Thymus (tissue), 11 donors: ENCODE measurements around the gene PDE2A. TPM values are rescaled to one million over a fixed set of nuclear protein-coding genes. Genes with fewer than 3 reads are reported as not detected.

Experiments
- DNase-seq, 9 donors: peaks; one replicate each; pipeline ENCODE4 v3.0.0-alpha.2; 2013; ENCODE audit warnings: low spot score in 9 of 9, low read depth in 6 of 9, missing footprints in 1 of 9
- H3K27ac ChIP-seq, 2 donors: one replicate each; pipeline ENCODE4 v1.5.1; 2013; ENCODE audit warnings: control low read depth in 1 of 2, low read depth in 1 of 2, low read length in 1 of 2, mild to moderate bottlenecking in 1 of 2, moderate library complexity in 1 of 2
- H3K27me3 ChIP-seq, 2 donors: one replicate each; pipeline ENCODE4 v1.5.1; 2013; ENCODE audit warnings: low read length in 1 of 2; ENCODE audit not compliant: control insufficient read depth in 2 of 2, insufficient read depth in 1 of 2
- H3K36me3 ChIP-seq, 2 donors: one replicate each; pipeline ENCODE4 v1.5.1; 2013; ENCODE audit warnings: low read length in 1 of 2, mild to moderate bottlenecking in 1 of 2, moderate library complexity in 1 of 2; ENCODE audit not compliant: control insufficient read depth in 2 of 2, insufficient read depth in 2 of 2
- H3K4me1 ChIP-seq, 2 donors: one replicate each; pipeline ENCODE4 v1.5.1; 2013; ENCODE audit warnings: low read length in 2 of 2; ENCODE audit not compliant: control insufficient read depth in 2 of 2, insufficient read depth in 2 of 2
- H3K4me3 ChIP-seq, 2 donors: one replicate each; pipeline ENCODE4 v1.5.1; 2013; ENCODE audit warnings: low read length in 2 of 2, control low read depth in 1 of 2, mild to moderate bottlenecking in 1 of 2
- H3K9me3 ChIP-seq, 2 donors: one replicate each; pipeline ENCODE4 v1.5.1; 2013; ENCODE audit warnings: low read length in 1 of 2, mild to moderate bottlenecking in 1 of 2; ENCODE audit not compliant: control insufficient read depth in 2 of 2, insufficient read depth in 1 of 2
- WGBS: extraction: QIAGEN DNeasy Blood & Tissue Kit; methylation state at CpG from one replicate; pipeline ENCODE4 v1.1.7; 2013; 5-methylcytosine and 5-hydroxymethylcytosine counted together
- polyA plus RNA-seq: library from polyadenylated mRNA; stranded (reverse); fragments of 200-250 nt; gene quantifications from one replicate; pipeline ENCODE4 v1.2.3, GENCODE V29; 2013
- total RNA-seq: library from RNA; stranded (reverse); fragments of 120-200 nt; gene quantifications from one replicate; pipeline ENCODE4 v1.2.4, GENCODE V29; 2013
- donor health status: healthy.

The PDE2A gene
- total and polyA plus RNA-seq, 2 donors, result 1.1 to 16.9 TPM

GRCh38 chr11:72707032-72707431 is 32.8 kb upstream of the PDE2A start:
- no peak for DNase-seq
- WGBS, result 98% methylated on average over 9 of the region's 9 CpGs
- Histone ChIP-seq H3K36me3 (peaks cover 88 to 99% of the 10 kb centered on the region in 2 donors), H3K4me1 (no peaks in the 10 kb centered on the region), H3K9me3 (peaks cover 0 to under 1% of the 10 kb centered on the region in 2 donors), H3K27ac (no peak overlapping the region), H3K4me3 (no peak overlapping the region), H3K27me3 (no peaks in the 10 kb centered on the region)

- no peak overlapping the region for H3K4me3 ChIP-seq
- no peaks in the 10 kb centered on the region for H3K4me1 ChIP-seq
- H3K27me3 ChIP-seq, result no peaks in the 10 kb centered on the region
- H3K36me3 ChIP-seq, result peaks cover 89 to 98% of the 10 kb centered on the region in 2 donors
- DNase-seq, result no peak
- WGBS, result over 99% methylated on average over 5 of the region's 5 CpGs
- no peaks in the 10 kb centered on the region for H3K9me3 ChIP-seq
- H3K27ac ChIP-seq, result no peak overlapping the region
These were observed 32.4 kb upstream of the PDE2A start for GRCh38 chr11:72706579-72706978.

- no peaks in the 10 kb centered on the region for H3K9me3 ChIP-seq
- H3K4me3 ChIP-seq, result no peak overlapping the region
- no peak overlapping the region for H3K27ac ChIP-seq
- DNase-seq, result no peak
- H3K36me3 ChIP-seq, result peaks cover 87 to 98% of the 10 kb centered on the region in 2 donors
- H3K4me1 ChIP-seq, result no peaks in the 10 kb centered on the region
- 96% methylated on average over 12 of the region's 12 CpGs for WGBS
- no peaks in the 10 kb centered on the region for H3K27me3 ChIP-seq
These were observed 31.5 kb upstream of the PDE2A start for GRCh38 chr11:72705442-72706365.

- no peak for DNase-seq
- Histone ChIP-seq H3K4me3 (no peak overlapping the region), H3K27me3 (no peaks in the 10 kb centered on the region), H3K4me1 (no peaks in the 10 kb centered on the region), H3K27ac (no peak overlapping the region), H3K9me3 (no peaks in the 10 kb centered on the region), H3K36me3 (peaks cover 84 to 98% of the 10 kb centered on the region in 2 donors)
- WGBS, result 92% methylated on average over 4 of the region's 4 CpGs
These were observed 30.6 kb upstream of the PDE2A start for GRCh38 chr11:72704783-72705265.

- H3K4me1 ChIP-seq, result no peaks in the 10 kb centered on the region
- H3K9me3 ChIP-seq, result no peaks in the 10 kb centered on the region
- no peak overlapping the region for H3K4me3 ChIP-seq
- H3K36me3 ChIP-seq, result peaks cover 84 to 98% of the 10 kb centered on the region in 2 donors
- WGBS, result 96% methylated on average over 13 of the region's 13 CpGs
- no peak for DNase-seq
- H3K27ac ChIP-seq, result no peak overlapping the region
- H3K27me3 ChIP-seq, result no peaks in the 10 kb centered on the region
These were observed 30.0 kb upstream of the PDE2A start for GRCh38 chr11:72704028-72704782.

- Histone ChIP-seq H3K9me3 (no peaks in the 10 kb centered on the region), H3K4me3 (no peak overlapping the region), H3K27me3 (no peaks in the 10 kb centered on the region), H3K27ac (no peak overlapping the region), H3K36me3 (peaks cover 85 to 98% of the 10 kb centered on the region in 2 donors), H3K4me1 (no peaks in the 10 kb centered on the region)
- 95% methylated on average over 11 of the region's 11 CpGs for WGBS
- DNase-seq, result no peak
These were observed 29.2 kb upstream of the PDE2A start for GRCh38 chr11:72703267-72704008.

GRCh38 chr11:72702577-72703241 is 28.5 kb upstream of the PDE2A start:
- Histone ChIP-seq H3K27ac (no peak overlapping the region), H3K4me3 (no peak overlapping the region), H3K9me3 (no peaks in the 10 kb centered on the region), H3K27me3 (no peaks in the 10 kb centered on the region), H3K4me1 (no peaks in the 10 kb centered on the region), H3K36me3 (peaks cover 86 to 98% of the 10 kb centered on the region in 2 donors)
- 94% methylated on average over 15 of the region's 15 CpGs for WGBS
- DNase-seq, result no peak

GRCh38 chr11:72702096-72702495 is 27.9 kb upstream of the PDE2A start:
- 96% methylated on average over 7 of the region's 7 CpGs for WGBS
- H3K27me3 ChIP-seq, result no peaks in the 10 kb centered on the region
- H3K27ac ChIP-seq, result no peak overlapping the region
- H3K9me3 ChIP-seq, result no peaks in the 10 kb centered on the region
- no peaks in the 10 kb centered on the region for H3K4me1 ChIP-seq
- no peak for DNase-seq
- no peak overlapping the region for H3K4me3 ChIP-seq
- H3K36me3 ChIP-seq, result peaks cover 85 to 98% of the 10 kb centered on the region in 2 donors
